CD4-positive, CD25-positive, alpha-beta regulatory T cell (primary cell): Measurements from ENCODE around the gene NAALADL2. TPM values are rescaled to one million over a fixed set of nuclear protein-coding genes. Genes with fewer than 3 reads are reported as not detected.

ENCODE experiments used
- ATAC-seq, 2 donors: fragments of 150-1000 bp; cut with Tn5 transposase; one replicate each; pipeline ENCODE4 v1.10.0; 2021; ENCODE audit warnings: low read depth in 2 of 2, moderate number of reproducible peaks in 2 of 2, moderate library complexity in 1 of 2
- DNase-seq, 3 donors: peaks; one replicate each; pipeline versions ENCODE4 v3.0.0 to v3.0.0-alpha.2; 2012 to 2022; ENCODE audit warnings: mixed read lengths in 1 of 3
- H3K27ac ChIP-seq: one replicate; pipeline ENCODE4 v1.7.0; 2013; ENCODE audit warnings: mild to moderate bottlenecking, low read length; ENCODE audit not compliant: insufficient read depth, poor library complexity, severe bottlenecking
- H3K27me3 ChIP-seq: one replicate; pipeline ENCODE4 v1.7.0; 2013; ENCODE audit warnings: low read length; ENCODE audit not compliant: control insufficient read depth, insufficient read depth
- H3K36me3 ChIP-seq: one replicate; pipeline ENCODE4 v1.7.0; 2013; ENCODE audit warnings: mild to moderate bottlenecking, low read length, moderate library complexity; ENCODE audit not compliant: control insufficient read depth, insufficient read depth
- H3K4me1 ChIP-seq: 2 replicates; pipeline ENCODE4 v1.7.0; 2013; ENCODE audit warnings: mild to moderate bottlenecking, low read length; ENCODE audit not compliant: insufficient read depth, control insufficient read depth, poor library complexity, severe bottlenecking
- H3K4me3 ChIP-seq: one replicate; pipeline ENCODE4 v1.7.0; 2013; ENCODE audit warnings: low read depth, mild to moderate bottlenecking, low read length, moderate library complexity
- H3K9me3 ChIP-seq, 2 experiments: 1 replicate in 1 of 2; 2 replicates in 1 of 2; pipeline ENCODE4 v1.7.0; 2013; ENCODE audit warnings: low read length in 2 of 2, mild to moderate bottlenecking in 1 of 2, moderate library complexity in 1 of 2; ENCODE audit not compliant: control insufficient read depth in 2 of 2
- H3K27ac Mint-ChIP-seq, 3 donors: one replicate each; pipeline ENCODE4 v1.8.0; 2020 to 2022; ENCODE audit warnings: mild to moderate bottlenecking in 3 of 3, mixed read lengths in 3 of 3, moderate library complexity in 2 of 3
- H3K27me3 Mint-ChIP-seq: one replicate; pipeline ENCODE4 v1.8.0; 2022; ENCODE audit warnings: mild to moderate bottlenecking, mixed read lengths
- H3K36me3 Mint-ChIP-seq: one replicate; pipeline ENCODE4 v1.8.0; 2020; ENCODE audit warnings: mixed read lengths
- H3K4me1 Mint-ChIP-seq, 4 donors: one replicate each; pipeline ENCODE4 v1.8.0; 2020 to 2022; ENCODE audit warnings: mixed read lengths in 4 of 4, mild to moderate bottlenecking in 1 of 4
- H3K4me3 Mint-ChIP-seq, 4 donors: one replicate each; pipeline ENCODE4 v1.8.0; 2020 to 2022; ENCODE audit warnings: mild to moderate bottlenecking in 4 of 4, mixed read lengths in 4 of 4, moderate library complexity in 3 of 4
- H3K9me3 Mint-ChIP-seq, 7 donors: one replicate each; pipeline ENCODE4 v1.8.0; 2020 to 2022; ENCODE audit warnings: mixed read lengths in 7 of 7, mild to moderate bottlenecking in 3 of 7, moderate library complexity in 2 of 7
- polyA plus RNA-seq, 4 donors: library from polyadenylated mRNA; unstranded; fragments of 300-500 nt; fragmentation: Illumina TruSeq; gene quantifications; one replicate each; pipeline ENCODE4 v1.2.3, GENCODE V29; 2021
- total RNA-seq: library from RNA; stranded (reverse); gene quantifications from one replicate; pipeline ENCODE4 v1.2.3, GENCODE V29; 2022

NAALADL2 gene
- total and polyA plus RNA-seq, 5 donors from 2014 or later: not detected

GRCh38 chr3:175273573-175273972 lies 414.4 kb downstream of the NAALADL2 start:
- H3K9me3 ChIP-seq: no peaks in the 10 kb centered on the region
- H3K27ac Mint-ChIP-seq: no peak overlapping the region
- H3K36me3 Mint-ChIP-seq: no peaks in the 10 kb centered on the region
- H3K27me3 ChIP-seq: no peaks in the 10 kb centered on the region
- no peak for DNase-seq
- H3K4me3 ChIP-seq: no peak overlapping the region
- H3K27me3 Mint-ChIP-seq: no peaks in the 10 kb centered on the region
- ATAC-seq: no peak
- H3K36me3 ChIP-seq: no peaks in the 10 kb centered on the region
- H3K4me1 ChIP-seq: no peaks in the 10 kb centered on the region
- no peaks in the 10 kb centered on the region for H3K4me1 Mint-ChIP-seq
- no peak overlapping the region for H3K4me3 Mint-ChIP-seq
- peaks cover 0 to 6% (median 2%) of the 10 kb centered on the region in 7 donors for H3K9me3 Mint-ChIP-seq
- H3K27ac ChIP-seq: no peak overlapping the region

DNA sequence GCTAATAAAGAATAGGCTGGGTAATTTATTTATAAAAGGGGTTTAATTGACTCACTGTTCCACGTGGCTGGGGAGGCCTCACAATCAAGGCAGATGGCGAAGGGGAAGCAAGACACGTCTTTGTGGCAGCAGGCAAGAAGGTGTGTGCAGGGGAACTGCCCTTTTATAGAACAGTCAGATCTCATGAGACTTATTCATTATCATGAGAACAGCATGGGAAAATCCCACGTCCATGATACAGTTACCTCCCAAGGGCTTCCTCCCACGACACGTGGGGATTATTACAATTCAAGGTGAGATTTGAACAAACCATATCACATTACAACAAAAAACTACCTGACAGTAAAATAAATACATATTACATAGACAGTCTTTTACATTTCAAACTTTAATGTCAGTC lies 414.9 kb downstream of the NAALADL2 start:
- no peaks in the 10 kb centered on the region for H3K36me3 ChIP-seq
- no peaks in the 10 kb centered on the region for H3K27me3 ChIP-seq
- Mint-ChIP-seq H3K27ac (no peak overlapping the region), H3K36me3 (no peaks in the 10 kb centered on the region), H3K4me1 (no peaks in the 10 kb centered on the region), H3K27me3 (no peaks in the 10 kb centered on the region), H3K4me3 (no peak overlapping the region), H3K9me3 (peaks cover 0 to 5% (median 2%) of the 10 kb centered on the region in 7 donors)
- no peaks in the 10 kb centered on the region for H3K9me3 ChIP-seq
- no peak overlapping the region for H3K27ac ChIP-seq
- ATAC-seq (no peak), DNase-seq (no peak)
- no peaks in the 10 kb centered on the region for H3K4me1 ChIP-seq
- H3K4me3 ChIP-seq: no peak overlapping the region

DNA sequence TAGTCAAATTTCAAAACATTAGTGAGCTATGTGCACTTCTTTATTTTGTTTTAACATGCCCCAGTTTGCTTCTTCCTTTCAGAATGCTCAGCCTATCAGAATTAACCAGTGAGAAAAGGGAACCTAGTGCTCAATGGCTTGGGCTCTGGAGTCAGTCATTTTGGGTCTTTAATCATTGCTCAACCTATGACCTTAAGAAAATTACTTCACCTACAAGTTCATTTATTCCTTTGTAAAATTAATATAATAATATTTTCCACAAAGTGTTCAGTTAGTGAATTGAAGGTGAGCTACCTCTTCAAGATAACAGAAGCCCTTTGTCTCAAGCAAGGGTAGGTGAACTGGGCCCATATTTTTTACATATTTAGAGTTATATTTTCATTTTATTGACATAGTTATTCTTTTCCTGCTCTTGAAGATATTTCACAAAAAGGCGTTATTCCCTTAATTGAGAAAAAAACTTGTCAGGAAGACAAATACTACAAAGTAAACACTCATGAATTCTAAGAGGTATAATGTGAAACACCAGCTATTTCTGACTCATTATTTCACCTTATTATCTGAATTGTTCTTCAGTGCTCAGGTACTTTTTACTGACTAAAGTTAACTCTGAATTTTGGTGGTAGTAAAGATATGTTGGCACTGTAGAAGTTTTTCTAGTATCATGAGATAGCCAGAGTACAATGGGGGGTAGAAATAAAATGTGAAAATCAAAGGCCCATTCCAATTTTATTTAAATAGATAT lies 415.5 kb downstream of the NAALADL2 start:
- no peaks in the 10 kb centered on the region for H3K4me1 ChIP-seq
- no peak overlapping the region for H3K4me3 Mint-ChIP-seq
- ATAC-seq: no peak
- H3K4me3 ChIP-seq: no peak overlapping the region
- no peaks in the 10 kb centered on the region for H3K27me3 ChIP-seq
- no peaks in the 10 kb centered on the region for H3K36me3 Mint-ChIP-seq
- H3K27me3 Mint-ChIP-seq: no peaks in the 10 kb centered on the region
- H3K36me3 ChIP-seq: no peaks in the 10 kb centered on the region
- H3K9me3 ChIP-seq: no peaks in the 10 kb centered on the region
- H3K4me1 Mint-ChIP-seq: no peaks in the 10 kb centered on the region
- no peak for DNase-seq
- peaks cover 0 to 5% (median 2%) of the 10 kb centered on the region in 7 donors for H3K9me3 Mint-ChIP-seq
- H3K27ac ChIP-seq: no peak overlapping the region
- no peak overlapping the region for H3K27ac Mint-ChIP-seq

DNA sequence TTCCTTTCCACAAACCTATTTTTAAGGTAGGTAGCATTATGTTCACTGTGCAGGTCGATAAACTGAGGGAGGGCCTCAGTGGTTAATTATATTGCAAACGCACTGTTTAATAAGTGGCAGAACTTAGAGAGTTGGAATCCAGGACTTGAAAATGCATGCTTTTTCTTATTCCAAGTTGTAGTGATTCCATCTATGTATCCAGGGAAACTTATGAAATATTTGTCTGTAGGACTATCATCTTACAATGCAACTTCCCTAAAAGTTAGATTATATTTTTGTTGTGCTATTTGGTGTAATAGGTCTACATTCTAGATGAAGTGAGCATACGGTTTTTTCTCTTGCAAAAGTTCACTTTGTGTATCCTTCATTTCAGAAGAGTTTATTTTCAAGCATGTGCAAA lies 419.5 kb downstream of the NAALADL2 start:
- Mint-ChIP-seq H3K4me1 (no peaks in the 10 kb centered on the region), H3K27me3 (no peaks in the 10 kb centered on the region), H3K4me3 (no peak overlapping the region), H3K9me3 (peaks cover 0 to 4% (median 0%) of the 10 kb centered on the region in 7 donors), H3K36me3 (no peaks in the 10 kb centered on the region), H3K27ac (no peak overlapping the region)
- H3K27me3 ChIP-seq: no peaks in the 10 kb centered on the region
- no peaks in the 10 kb centered on the region for H3K36me3 ChIP-seq
- no peaks in the 10 kb centered on the region for H3K9me3 ChIP-seq
- H3K4me3 ChIP-seq: no peak overlapping the region
- ATAC-seq (no peak), DNase-seq (no peak)
- H3K4me1 ChIP-seq: no peaks in the 10 kb centered on the region
- H3K27ac ChIP-seq: no peak overlapping the region

DNA sequence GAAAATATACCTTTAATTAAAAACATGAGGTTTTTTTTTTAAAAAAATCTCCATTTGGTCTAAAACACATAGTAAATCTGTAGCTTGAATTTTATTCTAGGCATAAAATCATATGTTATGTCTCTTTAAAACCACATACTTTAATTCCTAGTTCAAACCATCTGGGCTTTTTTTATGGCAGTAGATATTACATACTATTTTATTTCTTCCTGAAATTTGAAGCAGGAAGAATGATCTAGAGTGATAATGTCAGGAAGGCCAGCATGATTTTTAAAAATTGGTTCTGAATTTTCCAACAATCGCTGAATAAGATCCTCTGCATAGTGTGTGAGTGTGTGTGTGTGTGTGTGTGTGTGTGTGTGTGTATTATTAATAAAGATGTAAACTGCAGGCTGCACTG lies 420.3 kb downstream of the NAALADL2 start:
- ATAC-seq: no peak
- DNase-seq: no peak
- Mint-ChIP-seq H3K4me3 (no peak overlapping the region), H3K27ac (no peak overlapping the region), H3K4me1 (no peaks in the 10 kb centered on the region), H3K9me3 (peaks cover 0 to 4% (median 0%) of the 10 kb centered on the region in 7 donors), H3K27me3 (no peaks in the 10 kb centered on the region), H3K36me3 (no peaks in the 10 kb centered on the region)
- H3K4me1 ChIP-seq: no peaks in the 10 kb centered on the region
- H3K4me3 ChIP-seq: no peak overlapping the region
- no peaks in the 10 kb centered on the region for H3K36me3 ChIP-seq
- no peaks in the 10 kb centered on the region for H3K9me3 ChIP-seq
- H3K27ac ChIP-seq: no peak overlapping the region
- H3K27me3 ChIP-seq: no peaks in the 10 kb centered on the region

DNA sequence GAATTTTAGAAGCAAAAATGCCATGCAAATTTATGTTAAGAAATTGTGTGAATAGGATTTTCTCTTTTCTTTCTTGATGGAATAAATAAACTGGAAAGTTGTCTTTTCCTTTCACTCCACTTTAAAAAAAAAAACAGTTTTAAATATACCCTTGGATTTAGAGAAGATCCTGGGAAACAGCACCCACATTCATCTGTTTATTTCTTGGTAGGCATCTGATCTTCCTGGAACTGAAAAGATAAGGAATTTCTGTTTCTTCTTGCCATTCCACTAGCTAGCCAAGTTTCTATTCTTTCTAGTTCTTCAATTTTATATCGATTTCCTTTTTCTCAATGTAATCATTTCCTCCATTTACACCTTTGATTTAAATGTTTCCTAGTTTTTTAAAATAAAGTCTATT lies 420.8 kb downstream of the NAALADL2 start:
- H3K4me1 ChIP-seq: no peaks in the 10 kb centered on the region
- peaks cover 0 to 4% (median 0%) of the 10 kb centered on the region in 7 donors for H3K9me3 Mint-ChIP-seq
- no peak for ATAC-seq
- no peaks in the 10 kb centered on the region for H3K9me3 ChIP-seq
- H3K27me3 ChIP-seq: no peaks in the 10 kb centered on the region
- no peak overlapping the region for H3K27ac Mint-ChIP-seq
- H3K36me3 ChIP-seq: no peaks in the 10 kb centered on the region
- no peaks in the 10 kb centered on the region for H3K27me3 Mint-ChIP-seq
- no peaks in the 10 kb centered on the region for H3K36me3 Mint-ChIP-seq
- H3K27ac ChIP-seq: no peak overlapping the region
- H3K4me3 Mint-ChIP-seq: no peak overlapping the region
- H3K4me3 ChIP-seq: no peak overlapping the region
- H3K4me1 Mint-ChIP-seq: no peaks in the 10 kb centered on the region
- DNase-seq: no peak

DNA sequence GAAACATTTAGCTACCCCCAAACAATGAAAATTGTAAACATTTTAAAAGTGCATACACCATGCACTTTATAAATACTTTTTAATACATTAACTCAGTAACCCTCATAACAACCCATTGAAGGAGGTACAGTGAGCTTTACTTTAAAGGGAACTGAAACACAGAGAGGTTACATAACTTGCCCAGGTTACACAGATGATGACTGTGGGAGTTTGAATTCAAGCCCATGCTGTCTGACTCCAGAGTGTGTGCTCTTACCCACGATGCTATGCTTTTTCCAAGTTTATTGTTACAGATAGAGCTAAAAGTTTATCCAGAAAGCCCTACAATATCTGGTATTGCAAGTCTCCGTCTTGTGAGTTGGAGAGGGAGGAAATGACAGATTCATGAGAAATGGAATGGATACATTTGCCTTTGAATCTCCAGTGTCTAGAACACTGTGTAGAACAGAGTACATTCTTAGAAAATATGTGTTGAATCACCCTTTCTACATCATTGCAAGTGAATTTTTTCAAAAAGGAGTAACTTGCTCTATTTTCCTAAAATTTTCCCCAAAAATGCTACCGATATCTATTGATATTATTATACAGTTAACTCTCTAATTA lies 428.3 kb downstream of the NAALADL2 start:
- H3K27ac ChIP-seq: no peak overlapping the region
- ATAC-seq (no peak), DNase-seq (no peak)
- no peak overlapping the region for H3K4me3 ChIP-seq
- Mint-ChIP-seq H3K9me3 (peaks cover 0 to 4% (median 2%) of the 10 kb centered on the region in 7 donors), H3K36me3 (no peaks in the 10 kb centered on the region), H3K27ac (no peak overlapping the region), H3K4me3 (no peak overlapping the region), H3K4me1 (no peaks in the 10 kb centered on the region), H3K27me3 (no peaks in the 10 kb centered on the region)
- H3K9me3 ChIP-seq: peaks cover 0 to 3% of the 10 kb centered on the region in 2 experiments
- H3K36me3 ChIP-seq: no peaks in the 10 kb centered on the region
- H3K4me1 ChIP-seq: no peaks in the 10 kb centered on the region
- H3K27me3 ChIP-seq: no peaks in the 10 kb centered on the region

GRCh38 chr3:175288621-175289020 lies 429.5 kb downstream of the NAALADL2 start:
- Histone ChIP-seq H3K36me3 (no peaks in the 10 kb centered on the region), H3K27ac (no peak overlapping the region), H3K4me1 (no peaks in the 10 kb centered on the region), H3K9me3 (peaks cover 0 to 3% of the 10 kb centered on the region in 2 experiments), H3K27me3 (no peaks in the 10 kb centered on the region), H3K4me3 (no peak overlapping the region)
- no peak for DNase-seq
- Mint-ChIP-seq H3K36me3 (no peaks in the 10 kb centered on the region), H3K4me3 (no peak overlapping the region), H3K4me1 (no peaks in the 10 kb centered on the region), H3K27me3 (no peaks in the 10 kb centered on the region), H3K27ac (no peak overlapping the region), H3K9me3 (peaks cover 0 to 4% (median 2%) of the 10 kb centered on the region in 7 donors)
- no peak for ATAC-seq
